ENCODE measurements around the gene CLIC5.
"Not testable (repeated sequence)": the region's sequence is repeated elsewhere in the genome, so short reads cannot be mapped to it uniquely, and the experiment has no call there.

Gene CLIC5

GRCh38 chr6:45961125-45961524, 54.5 kb downstream of the CLIC5 start:
- no peak for DNase-seq

- DNase-seq: no peak
Observed at GRCh38 chr6:45959534-45960145, 56.0 kb downstream of the CLIC5 start.

- DNase-seq: no peak
Observed at GRCh38 chr6:45956663-45957062, 59.0 kb downstream of the CLIC5 start.

GRCh38 chr6:45956176-45956575, 59.5 kb downstream of the CLIC5 start:
- no peak for DNase-seq

- DNase-seq: no peak
Observed at GRCh38 chr6:45955597-45955996, 60.1 kb downstream of the CLIC5 start.

- DNase-seq: no peak
Observed at GRCh38 chr6:45952546-45952945, 63.1 kb downstream of the CLIC5 start.

GRCh38 chr6:45952168-45952529, 63.5 kb downstream of the CLIC5 start:
- DNase-seq: no peak

GRCh38 chr6:45951321-45952167, 64.1 kb downstream of the CLIC5 start:
- no peak for DNase-seq

GRCh38 chr6:45949256-45949655, 66.4 kb downstream of the CLIC5 start:
- DNase-seq: no peak

GRCh38 chr6:45947807-45948206, 67.9 kb downstream of the CLIC5 start:
- DNase-seq: no peak

GRCh38 chr6:45946887-45947286, 68.8 kb downstream of the CLIC5 start:
- no peak for DNase-seq

GRCh38 chr6:45946352-45946751, 69.3 kb downstream of the CLIC5 start:
- no peak for DNase-seq

- DNase-seq: no peak
Observed at GRCh38 chr6:45942953-45943352, 72.7 kb downstream of the CLIC5 start.

- DNase-seq: no peak
Observed at GRCh38 chr6:45933855-45934254, 81.8 kb downstream of the CLIC5 start.

GRCh38 chr6:45931232-45931631, 84.4 kb downstream of the CLIC5 start:
- no peak for DNase-seq

GRCh38 chr6:45930420-45931040, 85.1 kb downstream of the CLIC5 start:
- peak; percentile 6 to 9 for DNase-seq

GRCh38 chr6:45929421-45930361, 86.0 kb downstream of the CLIC5 start:
- DNase-seq: no peak

- DNase-seq: no peak
Observed at GRCh38 chr6:45928721-45929305, 86.8 kb downstream of the CLIC5 start.

GRCh38 chr6:45927421-45928320, 88.0 kb downstream of the CLIC5 start:
- DNase-seq: no peak

GRCh38 chr6:45926423-45926822, 89.2 kb downstream of the CLIC5 start:
- not testable (repeated sequence) for DNase-seq

- no peak for DNase-seq
Observed at GRCh38 chr6:45924763-45925342, 90.8 kb downstream of the CLIC5 start.
